NCI-H2029 treated with DMSO at 0.1 percent for 48 hours (cell line): ENCODE results near the gene ZNRF4.
"Not testable (repeated sequence)": the region's sequence is repeated elsewhere in the genome, so short reads cannot be mapped to it uniquely, and the experiment has no call there.

Experiments
- DNase-seq: peaks from one replicate; lab custom pipeline; 2025; lab: John Stamatoyannopoulos, UW

ZNRF4 gene

DNA sequence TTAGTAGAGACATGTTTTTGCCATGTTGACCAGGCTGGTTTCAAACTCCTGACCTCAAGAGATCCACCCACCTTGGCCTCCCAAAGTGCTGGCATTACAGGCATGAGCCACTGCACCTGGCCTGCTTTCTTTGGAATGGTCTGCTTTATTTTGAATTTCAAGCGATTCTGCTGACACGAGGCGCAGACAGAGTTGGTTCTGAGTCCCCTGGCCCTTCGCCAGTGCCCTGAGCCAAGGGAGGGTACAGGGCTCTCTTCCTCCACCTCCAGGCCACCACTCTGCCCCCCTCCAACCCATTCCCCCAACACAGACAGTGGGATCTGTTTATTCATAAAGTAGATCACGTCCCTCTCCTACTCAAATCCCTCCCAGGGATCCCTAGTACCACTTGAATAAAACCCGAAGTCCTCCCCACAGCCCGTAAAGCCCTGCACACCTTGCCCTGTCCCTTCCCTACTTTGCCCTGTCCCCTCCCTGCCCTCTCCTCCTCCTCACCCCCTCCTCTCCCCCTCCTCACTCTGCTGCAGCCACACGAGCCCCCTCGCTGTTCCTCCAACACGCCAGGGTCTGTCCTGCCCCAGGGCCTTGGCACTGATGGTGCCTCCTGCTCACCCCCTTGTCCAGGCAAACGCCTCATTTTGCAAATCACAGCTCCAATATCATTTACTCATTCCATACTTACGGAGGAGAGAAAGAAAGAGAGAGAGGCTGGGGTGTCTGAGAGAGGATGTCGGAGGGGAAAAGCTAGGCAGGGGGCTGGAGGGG, 22.4 kb downstream of the ZNRF4 start:
- no peak for DNase-seq

DNA sequence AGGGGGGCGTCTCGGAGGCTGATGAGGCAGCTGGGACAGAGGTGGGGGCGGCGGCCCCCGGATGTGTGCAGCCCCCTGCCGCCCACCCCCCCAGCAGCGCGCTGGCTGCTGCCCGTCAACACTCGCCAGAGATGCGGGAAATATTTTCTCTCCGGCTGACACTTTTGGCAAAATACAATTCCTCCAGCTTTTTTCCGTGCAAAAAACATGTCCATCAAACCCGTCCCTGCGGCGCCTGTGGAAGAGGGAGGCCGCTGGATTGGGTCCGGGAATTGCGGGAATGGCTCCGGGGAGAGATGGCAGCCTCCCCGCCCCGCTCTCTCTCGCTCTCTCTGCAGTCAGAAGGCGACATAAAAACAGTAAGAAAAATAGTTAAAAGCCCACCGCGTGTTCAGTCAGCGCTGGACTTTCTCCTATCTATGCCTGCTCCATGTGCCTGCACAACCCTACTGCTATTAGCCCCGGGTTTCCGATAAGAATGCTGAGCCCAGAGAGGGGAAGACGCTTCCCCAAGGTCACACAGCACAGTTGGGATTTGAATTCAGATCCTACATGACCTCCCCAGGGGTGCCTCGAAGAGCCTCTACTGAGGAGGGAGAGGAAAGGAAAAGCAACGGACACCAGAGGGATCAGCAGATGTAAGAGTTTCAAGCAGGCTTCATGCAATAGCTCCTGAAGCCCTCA, 23.2 kb downstream of the ZNRF4 start:
- DNase-seq: no peak

DNA sequence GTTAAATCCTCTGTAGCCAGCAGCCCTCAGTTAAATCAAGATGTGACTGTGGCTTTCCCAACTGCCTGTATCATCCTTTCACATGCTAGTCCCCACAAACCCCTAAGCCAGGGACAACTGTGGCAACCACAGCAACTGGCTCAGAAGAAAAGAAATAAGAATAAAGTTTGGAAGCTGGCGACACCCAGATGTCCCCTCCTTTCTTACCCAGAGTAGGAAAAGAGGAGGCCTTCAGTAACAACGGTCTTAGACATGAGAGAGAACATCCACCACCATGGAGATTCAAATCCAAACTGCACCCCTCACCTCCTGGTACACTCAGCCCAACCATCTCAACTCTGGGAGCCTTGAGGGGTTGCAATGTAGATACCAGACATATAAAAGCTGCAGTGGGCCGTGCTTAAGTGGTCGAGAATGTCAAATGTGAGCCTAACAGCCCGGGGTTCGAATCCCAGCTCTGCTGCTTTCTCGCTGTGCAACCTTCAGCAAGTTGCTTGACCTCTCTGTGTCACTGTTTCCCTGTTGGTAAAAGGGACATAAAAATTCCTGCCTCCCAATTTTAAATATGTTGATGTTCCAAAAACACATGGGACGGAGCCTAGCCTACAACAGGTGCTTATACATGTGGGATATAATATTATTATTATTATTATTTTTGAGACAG, 23.8 kb downstream of the ZNRF4 start:
- DNase-seq: no peak

DNA sequence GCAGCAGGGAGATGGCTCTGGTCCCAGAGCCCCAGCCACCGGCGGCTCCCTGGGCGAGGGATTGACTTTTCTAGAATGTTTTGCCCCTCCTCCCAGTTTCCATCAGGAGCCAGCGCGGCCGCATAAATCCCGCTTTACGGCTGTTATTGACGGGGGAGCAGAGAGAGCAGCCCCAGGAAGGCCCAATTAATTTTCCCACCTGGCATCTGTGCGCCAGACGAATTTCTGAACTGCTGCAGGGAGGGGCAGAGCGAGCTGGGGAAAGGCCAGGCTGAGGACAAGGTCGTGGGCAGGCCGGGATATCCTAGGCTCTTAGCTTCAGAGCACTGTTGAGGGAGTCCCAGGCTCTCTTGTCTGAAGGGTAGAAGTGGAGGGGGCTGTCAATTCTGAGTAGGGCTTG, 24.7 kb downstream of the ZNRF4 start:
- DNase-seq: no peak

DNA sequence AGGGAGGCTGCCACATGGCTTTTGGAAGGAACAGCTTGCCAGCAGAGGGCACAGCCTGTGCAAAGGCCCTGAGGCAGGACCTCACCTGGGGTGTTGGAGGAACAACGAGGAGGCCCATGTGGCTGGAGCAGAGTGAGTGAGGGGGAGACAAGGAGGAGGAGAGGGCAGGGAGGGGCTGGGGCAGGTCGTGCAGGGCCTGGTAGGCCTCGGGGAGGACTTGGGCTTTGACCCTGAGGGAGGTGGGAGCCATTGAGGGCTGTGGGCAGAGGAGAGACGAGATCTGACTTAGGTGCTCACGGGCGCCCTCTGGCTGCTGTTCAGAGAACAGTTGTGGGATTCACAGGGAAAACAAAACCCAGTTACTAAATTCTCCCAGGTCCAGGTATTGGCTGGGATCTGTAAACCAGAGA, 25.2 kb downstream of the ZNRF4 start:
- no peak for DNase-seq

- no peak for DNase-seq
Measured at GRCh38 chr19:5481957-5482356, 26.7 kb downstream of the ZNRF4 start.

GRCh38 chr19:5484398-5485285, 29.4 kb downstream of the ZNRF4 start:
- no peak for DNase-seq

DNA sequence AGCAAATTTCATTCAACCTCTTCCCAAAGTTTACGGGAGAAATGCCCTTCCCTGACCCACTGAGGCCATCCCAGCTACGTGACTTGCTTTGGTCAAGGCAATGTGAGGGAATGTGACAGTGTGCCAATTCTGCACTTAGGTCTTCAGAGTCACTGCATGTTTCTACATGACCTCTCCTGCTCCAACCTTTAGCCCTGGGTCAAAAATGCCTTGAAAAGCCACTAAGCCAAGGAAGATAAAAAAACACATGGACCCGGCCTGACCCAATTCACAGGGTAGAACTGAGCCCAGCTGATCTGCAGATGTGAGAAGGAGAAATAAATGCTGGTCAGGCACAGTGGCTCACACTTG, 30.0 kb downstream of the ZNRF4 start:
- DNase-seq: no peak

- DNase-seq: not testable (repeated sequence)
Measured at GRCh38 chr19:5485658-5486057, 30.4 kb downstream of the ZNRF4 start.

GRCh38 chr19:5487222-5487621, 32.0 kb downstream of the ZNRF4 start:
- no peak for DNase-seq

- no peak for DNase-seq
Measured at GRCh38 chr19:5489551-5489950, 34.3 kb downstream of the ZNRF4 start.

DNA sequence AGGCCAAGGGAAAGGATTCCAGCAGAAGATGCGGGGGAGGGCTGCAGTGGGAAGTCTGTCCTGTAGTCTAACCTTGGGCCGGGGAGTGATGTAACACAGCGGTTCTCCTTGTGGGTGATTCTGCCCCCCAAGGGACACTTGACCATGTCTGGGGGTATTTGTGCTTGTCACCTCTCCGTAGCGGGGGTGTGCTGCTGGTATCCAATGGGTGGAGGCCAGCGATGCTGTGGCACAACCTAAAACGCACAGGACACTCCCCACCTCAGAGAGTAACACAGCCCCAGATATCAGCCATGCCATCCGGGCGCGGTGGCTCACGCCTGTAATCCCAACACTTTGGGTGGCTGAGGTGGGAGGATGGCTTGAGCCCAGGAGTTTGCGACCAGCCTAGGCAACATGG, 36.3 kb downstream of the ZNRF4 start:
- no peak for DNase-seq

GRCh38 chr19:5492281-5492634, 37.0 kb downstream of the ZNRF4 start:
- no peak for DNase-seq

- no peak for DNase-seq
Measured at GRCh38 chr19:5492635-5493409, 37.6 kb downstream of the ZNRF4 start.

DNA sequence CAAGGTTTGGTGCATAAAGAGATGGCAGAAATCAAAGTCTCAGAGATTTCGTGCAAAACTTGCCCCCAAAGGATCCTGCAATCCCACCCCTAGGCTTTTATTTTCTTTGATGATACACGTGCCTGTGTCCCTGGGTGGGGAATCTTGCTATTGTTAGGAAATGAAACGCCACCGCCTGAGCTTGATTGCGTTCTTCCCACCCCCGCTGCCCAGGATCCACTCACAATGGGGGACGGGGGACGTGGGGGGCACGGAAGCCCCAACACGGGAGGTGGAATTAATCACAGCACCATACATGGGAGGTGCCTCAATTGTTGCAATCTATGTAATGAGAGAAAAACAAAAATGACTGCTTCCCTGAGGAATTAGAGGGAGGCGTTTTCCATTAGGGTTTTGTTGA, 39.6 kb downstream of the ZNRF4 start:
- DNase-seq: no peak

- no peak for DNase-seq
Measured at GRCh38 chr19:5495792-5496191, 40.6 kb downstream of the ZNRF4 start.

- DNase-seq: no peak
Measured at GRCh38 chr19:5497297-5497696, 42.1 kb downstream of the ZNRF4 start.

GRCh38 chr19:5498830-5499550, 43.8 kb downstream of the ZNRF4 start:
- DNase-seq: no peak

- no peak for DNase-seq
Measured at GRCh38 chr19:5501907-5502306, 46.7 kb downstream of the ZNRF4 start.

- DNase-seq: no peak
Measured at GRCh38 chr19:5503598-5503997, 48.4 kb downstream of the ZNRF4 start.

DNA sequence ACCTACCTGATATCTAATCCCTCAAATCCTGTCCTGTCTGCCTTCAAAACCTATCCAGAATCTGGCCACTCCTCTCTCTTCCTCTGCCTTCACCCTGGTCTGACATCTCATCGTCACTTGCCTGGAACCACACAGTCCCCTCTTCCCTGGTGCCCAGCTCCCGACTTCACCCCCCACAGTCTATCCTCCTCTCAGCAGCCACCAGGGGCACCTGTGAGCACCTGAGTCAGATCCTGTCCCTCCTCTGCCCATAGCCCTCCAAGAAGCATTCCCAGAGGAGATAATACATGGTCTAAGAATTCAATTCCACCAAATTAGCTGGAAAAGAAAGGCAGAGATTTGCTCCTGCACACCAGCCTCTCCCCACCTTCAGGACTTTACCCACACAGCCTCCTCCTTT, 48.9 kb downstream of the ZNRF4 start:
- no peak for DNase-seq
